K562 treated with DMSO at 1 percent for 24 hours (cell line): Measurements from ENCODE around the gene FCRL5. TPM values are rescaled to one million over a fixed set of nuclear protein-coding genes. Genes with fewer than 3 reads are reported as not detected.

Experiments used
- total RNA-seq: library from RNA; unstranded; fragments of 300-600 nt; gene quantifications from 2 replicates; pipeline ENCODE4 v1.2.3, GENCODE V29; 2022; ENCODE audit warnings: low read depth; ENCODE audit not compliant: insufficient read depth

FCRL5 gene
- not detected in 2 replicates for total RNA-seq

GRCh38 chr1:157551694-157552693, at the start of gene FCRL5:
Gene FCRL5, minus strand, starts transcription at chr1:157552515. Its CDS starts 153 bp downstream, at chr1:157552362.

GRCh38 chr1:157597959-157598667, 45.8 kb upstream of the FCRL5 start, which contains the start of gene FCRL4:
Gene FCRL4, minus strand, starts transcription at chr1:157598085. Its CDS starts 141 bp downstream, at chr1:157597944.

Other genes starting within 250 kb of the FCRL5 start
- not detected in 2 replicates for gene FCRL4, start 45.6 kb upstream of the FCRL5 start, total RNA-seq
- not detected in 2 replicates for gene FCRL3, start 148.3 kb upstream of the FCRL5 start, total RNA-seq
- not detected in 2 replicates for gene FCRL2, start 224.6 kb upstream of the FCRL5 start, total RNA-seq